Upper lobe of left lung (tissue), 6 donors: Measurements from ENCODE around the gene DSCAM. TPM values are rescaled to one million over a fixed set of nuclear protein-coding genes. Genes with fewer than 3 reads are reported as not detected.

Source experiments
- ATAC-seq, 2 donors: fragments of 200-7000 bp; cut with Tn5 transposase; one replicate each; pipeline ENCODE4 v1.9.1; 2022; ENCODE audit warnings: mild to moderate bottlenecking in 2 of 2, moderate library complexity in 2 of 2; ENCODE audit not compliant: low FRiP score in 2 of 2
- DNase-seq, 2 donors: peaks; one replicate each; pipeline ENCODE4 v3.0.0-alpha.2; 2019 to 2020
- H3K27ac ChIP-seq, 4 donors: fragments of 200-600 bp; sonication (generic); one replicate each; pipeline ENCODE4 v1.5.1; 2016 to 2019
- H3K27me3 ChIP-seq, 4 donors: fragments of 200-600 bp; sonication (generic); one replicate each; pipeline ENCODE4 v1.5.1; 2017 to 2019
- H3K36me3 ChIP-seq, 4 donors: fragments of 200-600 bp; sonication (generic); one replicate each; pipeline ENCODE4 v1.5.1; 2016 to 2019
- H3K4me1 ChIP-seq, 4 donors: fragments of 200-600 bp; sonication (generic); one replicate each; pipeline ENCODE4 v1.5.1; 2018 to 2019
- H3K4me3 ChIP-seq, 4 donors: fragments of 200-600 bp; sonication (generic); one replicate each; pipeline ENCODE4 v1.5.1; 2017 to 2019; ENCODE audit warnings: mild to moderate bottlenecking in 2 of 4, moderate library complexity in 1 of 4
- H3K9me3 ChIP-seq, 4 donors: fragments of 200-600 bp; sonication (generic); one replicate each; pipeline ENCODE4 v1.5.1; 2018 to 2019
- CTCF ChIP-seq, 6 experiments: fragments of 450-650 bp in 4 of 6; fragments of 200-600 bp in 2 of 6; sonication (generic) in 2 of 6; IDR thresholded peaks; one replicate each; pipeline ENCODE4 v1.5.1; 2016 to 2019; ENCODE audit warnings: antibody characterized with exemption in 6 of 6
- EP300 ChIP-seq, 4 donors: sonication (generic); formaldehyde crosslinking; IDR thresholded peaks; one replicate each; pipeline ENCODE4 v1.5.1; 2017; ENCODE audit warnings: antibody characterized with exemption in 4 of 4, control low read depth in 2 of 4
- POLR2A ChIP-seq, 4 donors: fragments of 450-650 bp; IDR thresholded peaks; one replicate each; pipeline ENCODE4 v1.5.1; 2016 to 2017; ENCODE audit warnings: antibody characterized with exemption in 4 of 4, mild to moderate bottlenecking in 2 of 4
- POLR2AphosphoS5 ChIP-seq, 2 donors: sonication (generic); formaldehyde crosslinking; IDR thresholded peaks; one replicate each; pipeline ENCODE4 v1.5.1; 2017; ENCODE audit warnings: antibody characterized with exemption in 2 of 2
- WGBS, 2 donors: methylation state at CpG; one replicate each; pipeline ENCODE4 v1.1.5; 2017 to 2018; 5-methylcytosine and 5-hydroxymethylcytosine counted together
- total RNA-seq, 6 donors: library from RNA; depleted of rRNA in 4 of 6; stranded (reverse); fragments of >200 nt in 4 of 6; gene quantifications; one replicate each; pipeline versions ENCODE4 v1.1.0 to v1.2.1, GENCODE V29; 2016 to 2021
- donor health status: DM: no; HTN: no; CAD: no; lungs with moderate emphysema.
- donor health status: DM: no; HTN: yes; CAD: no; lungs with severe emphysema.

The DSCAM gene
- total RNA-seq, 6 donors from 2014 or later = under 0.01 to 0.61 (median 0.26) TPM; not detected in 1

DNA sequence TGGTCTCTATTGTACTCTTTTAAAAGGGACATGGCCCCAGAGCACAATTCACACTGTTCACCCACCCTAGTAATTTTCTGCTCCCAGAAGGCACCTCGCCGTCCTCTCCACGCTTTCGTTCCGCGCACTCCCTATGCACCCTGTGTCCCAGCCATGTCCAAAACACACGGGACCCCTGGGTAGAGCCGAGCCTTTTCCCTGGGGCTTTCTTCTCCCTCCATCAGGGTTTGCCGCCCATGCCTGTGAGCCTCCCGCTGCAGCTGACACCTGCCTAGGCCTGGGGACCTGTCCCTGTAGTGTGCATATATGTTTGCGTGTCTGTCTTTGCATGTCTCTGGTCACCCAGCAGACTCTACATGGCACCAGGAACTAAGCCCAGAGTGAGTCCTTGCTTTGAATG is 677.0 kb downstream of the DSCAM start:
- WGBS, 2 donors = 91 to 94% methylated on average over 11 of the region's 11 CpGs

GRCh38 chr21:40166291-40166843 is 680.6 kb downstream of the DSCAM start:
- Histone ChIP-seq H3K9me3 (no peaks in the 10 kb centered on the region), H3K4me1 (no peaks in the 10 kb centered on the region), H3K27ac (no peak overlapping the region), H3K4me3 (no peak overlapping the region), H3K27me3 (no peaks in the 10 kb centered on the region), H3K36me3 (no peaks in the 10 kb centered on the region)
- 84% methylated on average over 6 of the region's 6 CpGs for WGBS, 2 donors
- no peak for ATAC-seq
- DNase-seq = no peak
- TF ChIP-seq CTCF (IDR thresholded peaks at IDR 0.05) (no peak), EP300 (IDR thresholded peaks at IDR 0.05) (no peak), POLR2A (IDR thresholded peaks at IDR 0.05) (no peak), POLR2AphosphoS5 (IDR thresholded peaks at IDR 0.05) (no peak)

More for the DNA sequence above, 677.0 kb downstream of the DSCAM start:
- Histone ChIP-seq H3K27ac (no peak overlapping the region), H3K4me3 (no peak overlapping the region), H3K27me3 (no peaks in the 10 kb centered on the region), H3K9me3 (no peaks in the 10 kb centered on the region), H3K4me1 (no peaks in the 10 kb centered on the region), H3K36me3 (no peaks in the 10 kb centered on the region)
- no peak for ATAC-seq
- DNase-seq = peak in 1 of 2 donors; percentile 42
- TF ChIP-seq CTCF (IDR thresholded peaks at IDR 0.05) (no peak), POLR2A (IDR thresholded peaks at IDR 0.05) (no peak), POLR2AphosphoS5 (IDR thresholded peaks at IDR 0.05) (no peak), EP300 (IDR thresholded peaks at IDR 0.05) (no peak)

DNA sequence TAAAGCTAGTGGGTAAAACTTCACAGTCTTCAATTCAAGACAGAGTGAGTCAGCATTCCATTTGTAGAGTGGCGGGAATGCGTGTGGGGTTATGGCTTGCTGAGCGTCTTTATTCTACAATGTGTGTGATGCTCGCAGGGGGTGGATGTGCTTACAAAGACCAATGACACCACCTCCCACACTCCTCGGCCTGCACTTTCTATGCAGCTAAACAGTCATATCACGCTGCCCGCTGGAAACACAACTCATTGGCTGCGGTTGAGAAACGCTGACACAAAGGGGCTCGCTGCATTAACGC is 681.2 kb downstream of the DSCAM start:
- Histone ChIP-seq H3K9me3 (no peaks in the 10 kb centered on the region), H3K4me1 (no peaks in the 10 kb centered on the region), H3K27me3 (no peaks in the 10 kb centered on the region), H3K36me3 (no peaks in the 10 kb centered on the region), H3K27ac (no peak overlapping the region), H3K4me3 (no peak overlapping the region)
- ATAC-seq (no peak), DNase-seq (no peak)
- WGBS, 2 donors = 90 to 92% methylated on average over 11 of the region's 11 CpGs
- TF ChIP-seq POLR2AphosphoS5 (IDR thresholded peaks at IDR 0.05) = no peak
- no peak for TF ChIP-seq POLR2A (IDR thresholded peaks at IDR 0.05)
- TF ChIP-seq CTCF (IDR thresholded peaks at IDR 0.05) = no peak
- TF ChIP-seq EP300 (IDR thresholded peaks at IDR 0.05) = no peak

- ATAC-seq (no peak), DNase-seq (no peak)
- no peaks in the 10 kb centered on the region for H3K4me1 ChIP-seq
- H3K9me3 ChIP-seq = no peaks in the 10 kb centered on the region
- TF ChIP-seq POLR2A (IDR thresholded peaks at IDR 0.05) = no peak
- TF ChIP-seq POLR2AphosphoS5 (IDR thresholded peaks at IDR 0.05) = no peak
- no peak for TF ChIP-seq EP300 (IDR thresholded peaks at IDR 0.05)
- no peak for TF ChIP-seq CTCF (IDR thresholded peaks at IDR 0.05)
- no peak overlapping the region for H3K4me3 ChIP-seq
- H3K36me3 ChIP-seq = no peaks in the 10 kb centered on the region
- H3K27ac ChIP-seq = no peak overlapping the region
- WGBS, 2 donors = 66 to 74% methylated on average over 10 of the region's 10 CpGs
- no peaks in the 10 kb centered on the region for H3K27me3 ChIP-seq
These were observed 681.8 kb downstream of the DSCAM start for GRCh38 chr21:40164905-40165772.
